NCI-H2227 treated with DMSO at 0.1 percent for 48 hours (cell line): Measurements from ENCODE around the gene RAB1A.
"Not testable (repeated sequence)": the region's sequence is repeated elsewhere in the genome, so short reads cannot be mapped to it uniquely, and the experiment has no call there.

Experiments
- DNase-seq: peaks from one replicate; lab custom pipeline; 2025; lab: John Stamatoyannopoulos, UW

Gene RAB1A

GRCh38 chr2:65134158-65134557 is 4.3 kb upstream of the RAB1A start:
- DNase-seq: no peak

GRCh38 chr2:65133626-65134025 is 3.7 kb upstream of the RAB1A start:
- no peak for DNase-seq

GRCh38 chr2:65132930-65133329 is 3.0 kb upstream of the RAB1A start:
- not testable (repeated sequence) for DNase-seq

GRCh38 chr2:65130664-65131175 is 814 bp upstream of the RAB1A start:
- no peak for DNase-seq

DNA sequence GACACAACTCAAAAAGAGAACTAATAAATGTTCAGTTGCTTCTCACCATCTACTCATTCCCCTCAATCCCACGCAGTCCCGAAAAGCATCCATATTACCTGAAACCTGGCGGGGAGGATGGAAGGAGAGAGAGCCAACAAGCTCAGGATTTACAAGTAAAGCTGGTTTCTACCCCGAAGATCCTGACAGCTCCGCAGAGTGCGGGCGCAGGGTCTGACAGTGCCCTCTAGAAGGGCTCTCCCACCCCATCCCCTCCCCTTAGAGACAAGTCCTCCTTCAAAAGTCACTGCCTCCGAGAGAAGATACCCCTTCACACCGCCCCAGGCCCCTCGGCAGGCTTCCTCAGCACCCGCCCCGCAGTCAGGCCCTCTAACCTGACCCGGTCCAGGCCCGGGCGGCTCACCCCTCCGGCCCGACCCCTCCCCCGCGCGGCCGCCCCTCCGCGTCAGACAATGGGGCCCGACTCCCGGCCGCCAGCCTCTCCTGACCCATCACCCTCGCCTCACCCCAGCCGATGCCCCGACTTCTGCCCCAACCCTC is 550 bp downstream of the RAB1A start:
- no peak for DNase-seq

GRCh38 chr2:65128297-65129190 is 1.4 kb downstream of the RAB1A start:
- DNase-seq: no peak

DNA sequence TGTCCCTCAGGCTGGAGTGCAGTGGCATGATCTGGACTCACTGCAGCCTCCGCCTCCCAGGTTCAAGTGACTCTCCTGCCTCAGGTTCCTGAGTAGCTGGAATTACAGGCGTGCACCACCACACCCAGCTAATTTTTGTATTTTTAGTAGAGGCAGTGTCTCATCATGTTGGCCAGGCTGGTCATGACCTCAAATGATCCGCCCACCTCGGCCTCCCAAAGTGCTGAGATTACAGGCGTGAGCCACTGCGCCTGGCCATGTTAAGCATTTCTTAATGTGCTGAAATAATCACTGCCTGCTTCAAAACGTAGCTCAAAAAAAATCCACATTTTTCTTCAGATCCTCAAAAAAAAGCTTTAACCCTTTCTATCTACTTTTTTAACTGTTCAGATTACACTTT is 4.4 kb downstream of the RAB1A start:
- not testable (repeated sequence) for DNase-seq

- no peak for DNase-seq
These were observed 7.6 kb downstream of the RAB1A start for GRCh38 chr2:65122313-65122712.

DNA sequence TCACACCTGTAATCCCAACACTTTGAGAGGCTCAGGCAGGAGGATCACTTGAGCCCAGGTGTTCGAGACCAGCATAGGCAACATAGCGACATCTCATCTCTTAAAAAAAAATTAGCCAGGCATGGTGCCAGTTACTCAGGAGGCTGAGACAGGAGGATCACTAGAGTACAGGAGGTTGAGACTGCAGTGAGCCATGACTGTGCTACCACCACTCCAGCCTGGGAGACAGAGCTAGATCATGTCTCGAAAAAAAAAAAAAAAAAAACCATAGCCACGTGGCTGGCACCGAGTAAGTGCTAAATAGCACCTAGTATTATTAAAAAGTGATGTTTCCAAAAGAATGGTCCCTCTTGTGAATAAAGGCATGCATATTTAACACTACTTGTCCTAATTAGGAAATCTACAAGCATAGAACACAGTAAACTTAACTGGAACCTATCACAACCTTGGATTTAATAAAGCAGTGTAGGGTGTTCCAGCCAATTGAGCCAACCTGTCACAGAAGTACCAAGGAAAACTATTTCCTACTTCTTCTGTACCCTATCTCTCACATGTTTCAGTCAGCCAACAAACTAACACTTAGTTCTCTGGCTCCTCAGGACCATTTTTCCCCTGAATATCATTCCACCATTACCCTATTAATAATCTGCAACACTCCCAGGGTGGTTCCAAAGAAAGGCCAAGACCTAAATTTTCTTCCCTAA is 8.8 kb downstream of the RAB1A start:
- DNase-seq: no peak

- no peak for DNase-seq
These were observed 13.3 kb downstream of the RAB1A start for GRCh38 chr2:65116645-65117044.

DNA sequence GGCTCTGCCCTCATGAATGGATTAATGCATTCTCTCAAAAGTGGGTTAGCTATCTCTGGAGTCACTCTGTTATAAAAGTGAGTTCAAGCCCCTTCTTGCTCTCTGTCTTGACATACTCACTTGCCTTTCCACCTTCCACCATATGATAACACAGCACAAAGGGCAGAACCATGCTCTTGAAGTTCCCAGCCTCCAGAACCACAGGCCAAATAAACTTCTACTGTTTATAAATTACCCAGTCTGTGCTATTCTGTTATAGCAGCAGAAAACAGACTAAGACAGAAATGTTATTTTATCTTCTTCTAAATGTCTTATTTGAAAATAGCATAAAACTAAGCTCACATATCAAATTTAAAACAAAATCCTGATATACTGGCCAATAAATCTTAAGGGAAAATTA is 15.0 kb downstream of the RAB1A start:
- no peak for DNase-seq

GRCh38 chr2:65113816-65114215 is 16.1 kb downstream of the RAB1A start:
- no peak for DNase-seq

- no peak for DNase-seq
These were observed 16.7 kb downstream of the RAB1A start for GRCh38 chr2:65113229-65113628.

DNA sequence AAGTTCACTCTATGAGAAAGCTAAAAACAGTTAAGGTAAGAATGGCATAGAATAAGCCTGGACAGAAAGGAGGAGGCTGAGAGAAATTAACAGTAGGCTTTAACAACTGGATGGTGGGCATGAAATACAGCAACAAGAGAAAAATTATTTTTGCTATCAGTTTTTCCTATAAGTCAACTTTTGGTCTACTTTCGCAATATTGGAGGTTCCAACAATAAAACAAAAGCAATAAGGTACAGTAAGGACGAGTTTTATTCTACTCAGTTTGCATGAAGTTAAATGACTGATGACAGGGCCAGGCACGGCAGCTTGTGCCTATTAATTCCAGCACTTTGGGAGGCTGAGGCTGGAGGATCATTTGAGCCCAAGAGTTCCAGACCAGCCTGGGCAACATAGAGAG is 17.3 kb downstream of the RAB1A start:
- no peak for DNase-seq

DNA sequence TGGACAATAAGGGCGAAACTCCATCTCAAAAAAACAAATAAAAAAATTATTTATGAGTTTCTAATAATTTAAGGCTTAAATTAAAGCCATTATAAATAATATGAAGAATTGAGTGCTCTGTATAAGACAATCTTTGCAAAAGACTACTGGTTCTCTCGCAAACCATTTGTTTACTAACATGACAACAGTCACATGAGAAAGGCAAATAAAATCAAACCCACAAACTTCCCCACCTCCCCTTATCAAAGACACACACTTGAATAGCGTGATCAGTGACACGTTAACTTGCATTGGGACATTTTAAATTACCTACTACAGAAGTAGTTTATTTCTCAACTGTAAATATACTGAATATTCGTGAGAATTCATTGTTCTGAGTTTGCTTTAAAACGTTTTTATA is 21.1 kb downstream of the RAB1A start:
- DNase-seq: no peak

DNA sequence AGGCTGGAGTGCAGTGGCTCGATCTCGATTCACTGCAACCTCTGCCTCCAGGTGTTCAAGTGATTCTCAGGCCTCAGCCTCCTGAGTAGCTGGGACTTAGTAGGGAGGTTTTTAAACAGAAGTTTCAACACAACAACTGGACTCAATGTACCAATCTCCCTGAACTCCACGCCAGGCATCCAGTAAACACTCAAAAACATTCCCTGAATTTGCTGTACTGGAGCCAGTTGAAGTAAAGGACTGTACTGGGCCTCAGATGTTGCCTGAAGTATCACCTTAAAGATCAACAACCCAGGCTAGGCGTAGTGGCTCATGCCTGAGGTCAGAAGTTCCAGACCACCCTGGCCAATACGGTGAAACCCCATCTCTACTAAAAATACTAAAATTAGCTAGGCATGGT is 22.4 kb downstream of the RAB1A start:
- no peak for DNase-seq

DNA sequence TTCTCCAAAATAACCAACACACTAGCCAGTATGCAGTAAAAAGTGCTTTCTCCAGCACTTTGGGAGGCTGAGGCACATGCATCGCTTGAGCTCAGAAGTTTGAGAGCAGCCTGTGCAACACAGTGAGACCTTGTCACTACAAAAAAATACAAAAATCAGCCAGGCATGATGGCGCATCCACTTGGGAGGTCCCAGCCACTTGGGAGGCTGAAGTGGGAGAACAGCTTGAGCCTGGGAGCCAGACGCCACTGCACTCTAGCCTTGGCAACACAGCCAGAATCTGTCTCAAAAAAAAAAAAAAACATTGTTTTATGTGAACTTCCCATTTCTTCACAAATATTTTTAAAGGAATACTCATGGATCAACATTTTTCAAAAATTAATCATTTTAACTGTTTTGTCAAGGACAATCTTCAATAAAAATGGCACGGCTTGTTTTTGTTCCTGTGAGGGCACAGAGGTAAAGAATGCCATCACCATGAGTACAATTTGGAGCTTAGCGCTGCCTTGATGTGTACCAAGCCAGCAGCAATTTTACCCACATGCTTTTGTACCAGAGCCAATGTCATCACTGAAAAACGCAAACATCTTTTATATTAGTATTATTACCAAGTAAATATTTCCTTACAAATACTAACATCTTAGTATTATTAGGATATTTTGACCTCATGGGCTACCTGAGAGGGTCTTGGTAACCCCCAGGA is 26.7 kb downstream of the RAB1A start:
- DNase-seq: no peak

GRCh38 chr2:65101071-65101470 is 28.8 kb downstream of the RAB1A start:
- no peak for DNase-seq

GRCh38 chr2:65098741-65099140 is 31.2 kb downstream of the RAB1A start:
- DNase-seq: no peak

GRCh38 chr2:65097844-65098243 is 32.1 kb downstream of the RAB1A start:
- no peak for DNase-seq

DNA sequence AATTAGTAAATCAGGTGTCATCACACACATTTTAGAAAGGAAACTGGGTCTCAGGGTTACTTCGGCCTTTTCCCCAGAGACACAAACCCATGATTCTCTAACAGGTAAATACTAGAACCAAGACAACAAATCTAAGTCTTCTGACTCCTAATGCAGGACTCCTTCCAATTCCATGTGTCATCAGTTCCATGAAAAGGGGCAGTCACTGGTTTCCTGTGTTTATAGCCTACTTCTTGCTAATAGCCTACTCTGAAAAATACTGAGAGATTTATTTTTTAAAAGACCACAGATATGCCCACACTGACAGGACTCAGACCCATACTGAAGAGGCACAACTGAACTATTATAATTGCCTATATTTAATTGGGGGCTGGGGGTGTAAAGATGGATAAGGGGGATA is 33.0 kb downstream of the RAB1A start:
- DNase-seq: no peak

DNA sequence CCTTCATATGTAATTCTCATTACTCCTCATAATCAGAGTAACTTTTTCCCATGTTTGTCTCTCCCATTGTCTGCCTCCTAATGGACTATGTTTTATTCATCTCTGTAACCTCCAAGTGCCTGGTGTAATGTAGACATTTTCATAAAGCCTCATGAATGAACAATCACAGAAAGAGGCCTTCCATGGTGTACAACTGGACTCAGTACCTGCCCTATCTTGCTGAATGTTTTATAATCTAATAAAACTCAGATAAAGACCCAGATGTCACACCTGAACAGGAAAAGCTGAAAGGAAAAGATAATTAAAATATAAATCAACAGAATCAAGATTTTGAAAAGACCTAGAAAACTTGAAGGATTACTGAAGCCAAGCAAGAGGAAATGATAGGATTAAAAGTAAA is 36.7 kb downstream of the RAB1A start:
- no peak for DNase-seq
